ENCODE results near the gene UGT1A6.
"Not testable (repeated sequence)": the region's sequence is repeated elsewhere in the genome, so short reads cannot be mapped to it uniquely, and the experiment has no call there.

Gene UGT1A6

GRCh38 chr2:233688341-233688740 lies 4.3 kb upstream of the UGT1A6 start:
- DNase-seq, result no peak

GRCh38 chr2:233689031-233689430 lies 3.7 kb upstream of the UGT1A6 start:
- no peak for DNase-seq

- no peak for DNase-seq
These were observed 3.2 kb upstream of the UGT1A6 start for GRCh38 chr2:233689501-233689900.

- no peak for DNase-seq
These were observed 2.2 kb upstream of the UGT1A6 start for GRCh38 chr2:233690444-233690843.

- no peak for DNase-seq
These were observed 952 bp upstream of the UGT1A6 start for GRCh38 chr2:233691443-233692433.

GRCh38 chr2:233693963-233694362 lies 1.3 kb downstream of the UGT1A6 start:
- no peak for DNase-seq

GRCh38 chr2:233698740-233699139 lies 6.0 kb downstream of the UGT1A6 start:
- DNase-seq, result no peak

- no peak for DNase-seq
These were observed 6.8 kb downstream of the UGT1A6 start for GRCh38 chr2:233699424-233700027.

- DNase-seq, result no peak
These were observed 7.4 kb downstream of the UGT1A6 start for GRCh38 chr2:233700028-233700635.

GRCh38 chr2:233700842-233701241 lies 8.2 kb downstream of the UGT1A6 start:
- not testable (repeated sequence) for DNase-seq

GRCh38 chr2:233702238-233702637 lies 9.5 kb downstream of the UGT1A6 start:
- DNase-seq, result no peak

GRCh38 chr2:233705911-233706506 lies 13.3 kb downstream of the UGT1A6 start:
- DNase-seq, result no peak

GRCh38 chr2:233706720-233707119 lies 14.0 kb downstream of the UGT1A6 start:
- no peak for DNase-seq

- no peak for DNase-seq
These were observed 15.4 kb downstream of the UGT1A6 start for GRCh38 chr2:233707940-233708644.

- no peak for DNase-seq
These were observed 16.3 kb downstream of the UGT1A6 start for GRCh38 chr2:233708942-233709341.

GRCh38 chr2:233711312-233712008 lies 18.8 kb downstream of the UGT1A6 start:
- DNase-seq, result peak; percentile 66

- no peak for DNase-seq
These were observed 20.0 kb downstream of the UGT1A6 start, which contains the start of gene UGT1A5 for GRCh38 chr2:233712611-233713261. UGT1A5 (plus strand) TSS chr2:233712907; CDS start chr2:233712992, 85 bp downstream.

GRCh38 chr2:233713262-233713615 lies 20.5 kb downstream of the UGT1A6 start:
- no peak for DNase-seq

- DNase-seq, result no peak
These were observed 21.4 kb downstream of the UGT1A6 start for GRCh38 chr2:233714121-233714520.

- no peak for DNase-seq
These were observed 25.9 kb downstream of the UGT1A6 start, which contains the start of gene UGT1A4 for GRCh38 chr2:233718552-233718951. UGT1A4 (plus strand) TSS chr2:233718736; CDS start chr2:233718821, 85 bp downstream.

- no peak for DNase-seq
These were observed 36.1 kb downstream of the UGT1A6 start, which contains the start of gene UGT1A3 for GRCh38 chr2:233728723-233729301. UGT1A3 (plus strand) TSS chr2:233729042; CDS start chr2:233729127, 85 bp downstream.
